HG03060 (cell line): ENCODE results near the gene ZNF511.

Experiments used
- ATAC-seq: cut with Tn5 transposase; IDR thresholded peaks from one replicate; pipeline ENCODE4 v1.9.1; 2021; ENCODE audit warnings: low read depth, moderate number of reproducible peaks; ENCODE audit not compliant: unreplicated experiment

The ZNF511 gene

GRCh38 chr10:133292919-133293809, 15.6 kb upstream of the ZNF511 start:
- no peak for ATAC-seq

DNA sequence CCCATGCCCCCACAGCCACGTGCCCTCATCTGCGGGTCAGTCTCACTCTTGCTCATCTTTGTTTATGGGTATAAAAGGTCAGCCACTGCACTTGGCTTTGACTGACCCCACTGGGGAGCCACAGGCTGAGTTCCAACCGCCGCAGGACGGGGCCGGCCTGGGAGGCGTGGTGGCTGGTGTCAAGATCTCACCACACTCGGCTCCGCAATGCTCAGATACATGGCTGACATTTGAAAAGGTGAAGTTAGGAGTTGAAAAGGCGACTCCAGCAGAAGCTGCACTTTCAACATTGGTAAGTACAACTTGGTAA, 14.9 kb upstream of the ZNF511 start:
- no peak for ATAC-seq

DNA sequence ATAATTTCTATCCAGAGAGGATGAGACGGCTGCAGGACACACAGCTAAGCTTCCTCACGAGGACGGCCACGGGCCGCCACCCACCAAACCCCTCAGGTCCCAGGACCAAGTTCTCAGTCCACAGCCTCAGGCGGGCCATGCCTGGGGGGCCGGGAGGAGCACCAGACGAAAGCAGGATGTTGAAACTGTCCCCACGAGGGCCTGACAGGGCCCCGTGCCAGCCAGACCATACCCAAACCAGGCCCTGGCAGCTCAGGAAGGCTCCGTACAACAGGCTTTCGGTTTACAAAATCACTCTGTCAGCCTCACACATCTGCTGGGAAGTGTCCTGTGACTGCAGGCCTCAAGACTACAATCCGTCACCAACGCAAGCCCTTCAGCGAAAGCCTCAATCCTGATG, 14.5 kb upstream of the ZNF511 start:
- no peak for ATAC-seq

- no peak for ATAC-seq
Measured at GRCh38 chr10:133295426-133296320, 13.0 kb upstream of the ZNF511 start.

GRCh38 chr10:133297504-133297903, 11.2 kb upstream of the ZNF511 start:
- ATAC-seq: no peak

- no peak for ATAC-seq
Measured at GRCh38 chr10:133298466-133298865, 10.2 kb upstream of the ZNF511 start.

GRCh38 chr10:133299224-133299623, 9.5 kb upstream of the ZNF511 start:
- ATAC-seq: no peak

- no peak for ATAC-seq
Measured at GRCh38 chr10:133299738-133300137, 9.0 kb upstream of the ZNF511 start.

DNA sequence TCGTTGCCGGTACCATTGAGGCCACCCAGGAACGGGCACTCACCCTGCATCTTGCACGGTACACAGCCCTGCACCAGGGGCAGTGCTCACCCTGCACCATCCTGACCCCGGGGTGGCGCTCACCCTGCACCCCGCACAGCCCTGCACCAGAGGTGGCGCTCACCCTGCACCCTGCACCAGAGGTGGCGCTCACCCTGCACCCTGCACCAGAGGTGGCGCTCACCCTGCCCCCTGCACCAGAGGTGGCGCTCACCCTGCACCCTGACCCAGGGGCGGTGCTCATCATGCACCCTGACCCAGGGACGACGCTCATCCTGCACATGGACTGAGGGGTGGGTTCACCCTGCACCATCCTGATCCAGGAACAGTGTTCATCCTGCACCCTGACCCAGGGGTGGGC, 6.5 kb upstream of the ZNF511 start:
- no peak for ATAC-seq

DNA sequence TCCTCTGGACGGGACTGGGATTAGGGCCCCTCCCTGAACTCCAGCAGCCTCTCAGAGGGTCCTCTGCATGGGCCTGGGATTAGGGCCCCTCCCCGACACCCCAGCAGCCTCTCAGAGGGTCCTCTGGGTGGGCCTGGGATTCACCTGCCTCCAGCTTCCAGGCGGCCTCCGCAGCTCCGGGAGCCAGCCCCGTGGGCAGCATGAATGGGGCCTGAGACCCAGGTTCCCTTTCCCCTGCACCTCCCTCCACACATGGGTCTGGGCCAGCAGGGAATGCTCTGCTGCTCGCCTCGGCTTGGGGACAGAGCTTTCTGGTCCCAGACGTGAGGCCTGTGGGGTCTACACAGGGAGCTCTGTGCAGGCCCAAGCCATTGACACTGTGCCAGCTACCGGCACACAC, 5.5 kb upstream of the ZNF511 start:
- no peak for ATAC-seq

GRCh38 chr10:133306097-133306476, 2.6 kb upstream of the ZNF511 start:
- ATAC-seq: no peak

- no peak for ATAC-seq
Measured at GRCh38 chr10:133306941-133307379, 1.8 kb upstream of the ZNF511 start.

GRCh38 chr10:133307776-133308420, 816 bp upstream of the ZNF511 start:
- ATAC-seq: peak; percentile 31

DNA sequence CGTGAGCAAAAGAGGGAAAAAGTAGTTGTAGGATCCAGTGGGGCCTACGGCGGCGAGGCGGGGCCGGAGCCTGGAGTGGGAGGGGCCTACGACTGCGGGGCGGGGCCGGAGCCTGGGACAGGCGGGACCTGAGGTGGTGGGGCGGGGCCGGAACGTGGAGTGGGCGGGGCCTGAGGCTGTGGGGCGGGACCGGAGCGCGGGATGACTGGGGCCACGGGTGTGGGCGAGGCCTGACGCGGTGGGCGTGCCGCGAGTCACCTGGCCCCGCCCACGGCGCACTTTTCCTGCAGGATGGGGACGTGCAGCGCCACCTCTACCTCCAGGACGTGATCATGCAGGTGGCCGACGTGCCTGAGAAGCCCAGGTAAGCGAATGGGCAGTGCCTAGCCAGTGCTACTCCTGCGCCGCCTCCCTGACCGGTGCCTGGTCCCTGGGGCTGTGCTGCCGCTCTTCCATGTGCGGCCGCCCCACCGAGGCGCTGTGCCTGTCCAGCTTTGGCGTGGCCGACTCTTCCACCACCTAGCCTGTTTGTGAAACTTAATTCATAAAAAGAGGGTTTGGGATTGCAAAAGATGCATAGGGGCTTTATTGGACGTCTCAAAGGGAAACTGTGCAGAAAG, 496 bp downstream of the ZNF511 start:
- ATAC-seq: peak; percentile 43

GRCh38 chr10:133309720-133310398, 1.1 kb downstream of the ZNF511 start:
- ATAC-seq: no peak

GRCh38 chr10:133310399-133310755, 1.7 kb downstream of the ZNF511 start:
- no peak for ATAC-seq

DNA sequence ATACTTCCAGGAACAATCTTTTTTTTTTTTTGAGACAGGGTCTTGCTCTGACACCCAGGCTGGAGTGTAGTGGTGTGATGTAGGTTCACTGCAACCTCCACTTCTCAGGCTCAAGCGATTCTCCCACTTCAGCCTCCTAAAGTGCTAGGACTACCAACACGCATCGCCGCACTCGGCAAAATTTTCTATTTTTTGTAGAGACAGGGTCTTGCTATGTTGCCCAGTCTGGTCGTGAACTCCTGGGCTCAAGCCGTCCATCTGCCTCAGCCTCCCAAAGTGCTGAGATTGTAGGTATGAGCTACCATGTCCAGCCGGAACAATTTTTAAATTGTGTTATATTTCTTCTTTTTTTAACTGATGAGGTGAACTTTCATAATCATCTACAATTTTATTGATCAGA, 2.1 kb downstream of the ZNF511 start:
- no peak for ATAC-seq

DNA sequence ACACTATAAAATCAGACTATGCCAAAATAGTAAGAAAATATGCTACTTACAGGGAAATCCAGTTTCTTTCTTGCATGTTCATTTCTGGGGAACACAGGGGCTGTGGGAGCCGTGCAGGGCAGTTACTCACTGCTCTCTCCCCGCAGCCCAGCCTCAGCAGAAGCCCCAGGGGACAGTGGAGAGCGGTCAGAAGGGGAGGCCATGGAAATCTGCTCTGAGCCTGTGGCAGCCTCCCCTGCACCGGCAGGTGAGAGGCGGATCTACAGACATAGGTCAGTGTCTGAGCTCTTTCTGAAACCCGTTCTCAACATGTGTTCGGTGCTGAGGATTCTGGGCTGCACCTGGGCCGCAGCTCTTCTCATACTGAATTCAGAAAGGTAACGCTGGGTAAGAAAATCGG, 2.9 kb downstream of the ZNF511 start:
- no peak for ATAC-seq

- no peak for ATAC-seq
Measured at GRCh38 chr10:133312016-133312768, 3.5 kb downstream of the ZNF511 start.

DNA sequence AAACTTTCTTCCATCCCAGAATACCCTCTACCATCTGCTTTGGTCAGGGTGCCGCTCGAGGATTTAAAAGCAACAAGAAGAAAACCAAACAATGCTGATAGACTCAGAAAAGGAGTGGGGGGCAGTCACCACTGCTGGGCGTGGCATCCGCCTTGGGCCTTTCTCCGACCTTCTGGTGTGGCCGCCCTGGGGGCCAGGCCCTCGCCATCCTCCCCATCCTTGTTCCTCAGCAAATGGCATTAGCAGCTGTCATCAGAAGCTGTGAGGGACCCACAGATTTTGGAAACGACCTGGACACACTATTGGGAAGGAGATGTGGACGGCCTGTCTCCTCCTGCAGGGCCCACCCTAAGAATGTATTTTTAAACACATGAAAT, 4.0 kb downstream of the ZNF511 start:
- no peak for ATAC-seq
